Measurements from ENCODE around the gene MBNL1.

MBNL1 gene

GRCh38 chr3:152349392-152349791 is 80.7 kb downstream of the MBNL1 start:
- Histone ChIP-seq H3F3A (ENCODE audit: control insufficient read depth, insufficient read depth) (peaks cover 27% of the 10 kb centered on the region; the same call in 1 of the 2 replicates), H3K27ac (ENCODE audit: low read depth, low read length) (peak overlapping the region; percentile 60), H3K4me3 (ENCODE audit: low read length) (peak overlapping the region; percentile 11), H3K79me2 (ENCODE audit: control insufficient read depth, low read length) (peaks cover 98% of the 10 kb centered on the region), H3K27me3 (ENCODE audit: control insufficient read depth, low read length) (no peaks in the 10 kb centered on the region), H3K9me3 (ENCODE audit: control insufficient read depth, insufficient read depth, low read length) (no peaks in the 10 kb centered on the region), H3K4me2 (ENCODE audit: low read length) (peak overlapping the region; percentile 58), H4K20me1 (ENCODE audit: control insufficient read depth, insufficient read depth, low read depth, low read length) (no peaks in the 10 kb centered on the region), H3K4me1 (ENCODE audit: control insufficient read depth, low read length) (peaks cover 96% of the 10 kb centered on the region), H3K36me3 (ENCODE audit: control insufficient read depth, low read length) (peaks cover 70% of the 10 kb centered on the region), H3K9me2 (replicated peaks; ENCODE audit: control insufficient read depth, low read length) (no peaks in the 10 kb centered on the region)
- TF ChIP-seq CTCF (IDR thresholded peaks at IDR 0.05; ENCODE audit: low read depth, low read length, poor library complexity, severe bottlenecking) (no peak), EZH2phosphoT487 (IDR thresholded peaks at IDR 0.05; ENCODE audit: borderline replicate concordance, low read length) (no peak)

GRCh38 chr3:152350139-152350538 is 81.4 kb downstream of the MBNL1 start:
- H3K4me2 ChIP-seq (ENCODE audit: low read length), result peak overlapping the region; percentile 58
- peaks cover 91% of the 10 kb centered on the region for H3K4me1 ChIP-seq (ENCODE audit: control insufficient read depth, low read length)
- no peaks in the 10 kb centered on the region for H3K9me3 ChIP-seq (ENCODE audit: control insufficient read depth, insufficient read depth, low read length)
- H3K36me3 ChIP-seq (ENCODE audit: control insufficient read depth, low read length), result peaks cover 70% of the 10 kb centered on the region
- peak overlapping the region; percentile 60 for H3K27ac ChIP-seq (ENCODE audit: low read depth, low read length)
- H3K4me3 ChIP-seq (ENCODE audit: low read length), result peak overlapping the region; percentile 11; the same call in 1 of the 2 replicates
- no peaks in the 10 kb centered on the region for H3K9me2 ChIP-seq (replicated peaks; ENCODE audit: control insufficient read depth, low read length)
- no peaks in the 10 kb centered on the region for H3K27me3 ChIP-seq (ENCODE audit: control insufficient read depth, low read length)
- H3F3A ChIP-seq (ENCODE audit: control insufficient read depth, insufficient read depth), result peaks cover 29% of the 10 kb centered on the region; the same call in 1 of the 2 replicates
- TF ChIP-seq EZH2phosphoT487 (IDR thresholded peaks at IDR 0.05; ENCODE audit: borderline replicate concordance, low read length) (no peak), CTCF (IDR thresholded peaks at IDR 0.05; ENCODE audit: low read depth, low read length, poor library complexity, severe bottlenecking) (no peak)
- no peaks in the 10 kb centered on the region for H4K20me1 ChIP-seq (ENCODE audit: control insufficient read depth, insufficient read depth, low read depth, low read length)
- peaks cover 98% of the 10 kb centered on the region for H3K79me2 ChIP-seq (ENCODE audit: control insufficient read depth, low read length)

- H3F3A ChIP-seq (ENCODE audit: control insufficient read depth, insufficient read depth), result peaks cover 32% of the 10 kb centered on the region; the same call in 1 of the 2 replicates
- H3K9me3 ChIP-seq (ENCODE audit: control insufficient read depth, insufficient read depth, low read length), result no peaks in the 10 kb centered on the region
- TF ChIP-seq EZH2phosphoT487 (IDR thresholded peaks at IDR 0.05; ENCODE audit: borderline replicate concordance, low read length) (no peak), CTCF (IDR thresholded peaks at IDR 0.05; ENCODE audit: low read depth, low read length, poor library complexity, severe bottlenecking) (no peak)
- peaks cover 87% of the 10 kb centered on the region for H3K4me1 ChIP-seq (ENCODE audit: control insufficient read depth, low read length)
- no peaks in the 10 kb centered on the region for H3K27me3 ChIP-seq (ENCODE audit: control insufficient read depth, low read length)
- no peaks in the 10 kb centered on the region for H4K20me1 ChIP-seq (ENCODE audit: control insufficient read depth, insufficient read depth, low read depth, low read length)
- peaks cover 71% of the 10 kb centered on the region for H3K36me3 ChIP-seq (ENCODE audit: control insufficient read depth, low read length)
- H3K79me2 ChIP-seq (ENCODE audit: control insufficient read depth, low read length), result peaks cover 98% of the 10 kb centered on the region
- no peaks in the 10 kb centered on the region for H3K9me2 ChIP-seq (replicated peaks; ENCODE audit: control insufficient read depth, low read length)
- H3K4me2 ChIP-seq (ENCODE audit: low read length), result peak overlapping the region; percentile 58
- peak overlapping the region; percentile 19; the same call in 1 of the 2 replicates for H3K4me3 ChIP-seq (ENCODE audit: low read length)
- H3K27ac ChIP-seq (ENCODE audit: low read depth, low read length), result peak overlapping the region; percentile 60; the same call in 1 of the 2 replicates
Measured at GRCh38 chr3:152350776-152351175, 82.0 kb downstream of the MBNL1 start.
